GM23248 (cell line): ENCODE measurements around the gene CAMTA1. TPM values are rescaled to one million over a fixed set of nuclear protein-coding genes. Genes with fewer than 3 reads are reported as not detected.
"Not testable (repeated sequence)": the region's sequence is repeated elsewhere in the genome, so short reads cannot be mapped to it uniquely, and the experiment has no call there.

Experiments used
- DNase-seq: peaks from one replicate; pipeline ENCODE4 v3.0.0-alpha.2; 2015
- H2AFZ ChIP-seq: fragments of 200-600 bp; sonication (generic); 2 replicates; pipeline ENCODE4 v1.6.1; 2016; ENCODE audit warnings: antibody characterized with exemption
- H3F3A ChIP-seq: fragments of 200-600 bp; sonication (generic); 2 replicates; pipeline ENCODE4 v1.6.1; 2016; ENCODE audit warnings: mild to moderate bottlenecking, antibody characterized with exemption, mixed run types; ENCODE audit not compliant: insufficient read depth
- H3K27ac ChIP-seq: fragments of 200-600 bp; sonication (generic); 2 replicates; pipeline ENCODE4 v1.5.1; 2016; ENCODE audit warnings: mild to moderate bottlenecking
- H3K27me3 ChIP-seq: fragments of 200-600 bp; sonication (generic); replicated peaks from 2 replicates; pipeline ENCODE4 v1.6.1; 2016; ENCODE audit warnings: mild to moderate bottlenecking; ENCODE audit not compliant: insufficient read depth
- H3K36me3 ChIP-seq: fragments of 200-600 bp; sonication (generic); 2 replicates; pipeline ENCODE4 v1.6.1; 2016; ENCODE audit warnings: low read depth, mild to moderate bottlenecking
- H3K4me1 ChIP-seq: fragments of 200-600 bp; sonication (generic); 2 replicates; pipeline ENCODE4 v1.6.1; 2016; ENCODE audit warnings: mild to moderate bottlenecking; ENCODE audit not compliant: insufficient read depth
- H3K4me2 ChIP-seq: fragments of 200-600 bp; sonication (generic); one replicate; pipeline ENCODE4 v1.6.1; 2016; ENCODE audit warnings: mild to moderate bottlenecking; ENCODE audit not compliant: unreplicated experiment
- H3K4me3 ChIP-seq: fragments of 200-600 bp; sonication (generic); 2 replicates; pipeline ENCODE4 v1.5.1; 2016; ENCODE audit warnings: mild to moderate bottlenecking
- H3K79me2 ChIP-seq: fragments of 200-600 bp; sonication (generic); 2 replicates; pipeline ENCODE4 v1.6.1; 2016; ENCODE audit warnings: mild to moderate bottlenecking; ENCODE audit not compliant: insufficient read depth
- H3K9ac ChIP-seq: fragments of 200-600 bp; sonication (generic); 2 replicates; pipeline ENCODE4 v1.6.1; 2016; ENCODE audit warnings: mild to moderate bottlenecking
- H3K9me2 ChIP-seq: fragments of 200-600 bp; sonication (generic); 2 replicates; pipeline ENCODE4 v1.6.1; 2016; ENCODE audit warnings: mixed run types, mild to moderate bottlenecking, moderate library complexity; ENCODE audit not compliant: insufficient read depth
- H3K9me3 ChIP-seq: fragments of 200-600 bp; sonication (generic); one replicate; pipeline ENCODE4 v1.6.1; 2017; ENCODE audit warnings: low read depth
- H4K20me1 ChIP-seq: fragments of 200-600 bp; sonication (generic); 2 replicates; pipeline ENCODE4 v1.6.0; 2016; ENCODE audit not compliant: insufficient read depth
- EZH2 ChIP-seq: fragments of 200-600 bp; sonication (generic); IDR thresholded peaks from 2 replicates; pipeline ENCODE4 v1.6.1; 2018; ENCODE audit warnings: antibody characterized with exemption, mild to moderate bottlenecking; ENCODE audit not compliant: insufficient read depth, poor library complexity, severe bottlenecking
- EZH2phosphoT487 ChIP-seq: fragments of 200-600 bp; sonication (generic); IDR thresholded peaks from 2 replicates; pipeline ENCODE4 v1.6.1; 2018; ENCODE audit warnings: antibody characterized with exemption, moderate library complexity, mild to moderate bottlenecking, low read depth; ENCODE audit not compliant: insufficient read depth
- WGBS, 2 experiments: methylation state at CpG; one replicate each; pipeline ENCODE4 v1.1.6; 2015 to 2017; ENCODE audit warnings: low lambda C conversion rate in 2 of 2, low coverage in 1 of 2; ENCODE audit errors: missing lambda C conversion rate in 2 of 2; 5-methylcytosine and 5-hydroxymethylcytosine counted together
- in situ Hi-C: fragments of 300-500 bp; cut with MboI; formaldehyde crosslinking; loops from 2 replicates; pipeline ENCODE4 v1.15.0; 2020
- polyA plus RNA-seq: library from polyadenylated mRNA; unstranded; fragments of >200 nt; fragmentation: Nextera tagmentation; extraction: Ambion mirVana; gene quantifications from 2 replicates; pipeline ENCODE4 v1.2.1, GENCODE V29; 2016
- total RNA-seq: library from RNA; depleted of rRNA; stranded (reverse); fragments of >200 nt; shearing (Covaris generic); gene quantifications from 2 replicates; pipeline ENCODE4 v1.2.3, GENCODE V29; 2014

CAMTA1 gene
- total and polyA plus RNA-seq, 2 experiments from 2014 or later: 50.1 to 165 TPM

DNA sequence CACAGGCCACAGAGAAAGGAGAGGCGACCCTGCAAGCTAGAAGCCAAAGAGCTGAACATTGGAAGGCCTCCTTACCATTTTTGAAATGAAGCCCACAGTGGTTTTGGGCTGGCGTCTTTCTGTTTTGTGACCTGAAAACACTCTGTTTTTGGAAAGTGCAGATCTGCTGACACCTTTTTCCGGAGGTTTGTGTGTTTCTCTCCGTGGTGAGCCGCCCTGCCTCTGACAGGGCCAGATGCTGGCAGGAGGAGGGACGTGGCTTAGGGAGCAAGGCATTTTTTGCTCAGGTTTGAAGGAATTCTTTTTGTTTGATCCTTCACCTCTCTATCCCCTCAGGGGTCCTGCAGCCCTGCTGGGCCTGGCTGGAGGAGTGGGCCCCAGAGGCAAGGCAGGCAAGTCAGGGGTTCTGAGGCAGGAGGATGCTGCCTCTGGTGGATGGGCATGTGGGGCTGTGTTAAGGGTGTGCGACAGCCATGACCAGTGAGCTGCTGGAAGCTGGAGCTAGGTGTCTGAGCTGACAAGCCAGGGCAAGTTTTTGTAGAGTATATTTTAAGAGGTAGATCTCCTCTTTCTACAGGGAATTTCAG is 133.8 kb downstream of the CAMTA1 start:
- Histone ChIP-seq H4K20me1 (no peaks in the 10 kb centered on the region), H3K27ac (no peak overlapping the region), H3K9me3 (no peaks in the 10 kb centered on the region), H3K36me3 (no peaks in the 10 kb centered on the region), H3K79me2 (no peaks in the 10 kb centered on the region), H3K4me1 (no peaks in the 10 kb centered on the region; the same call in 1 of the 2 replicates), H3F3A (0 out of 2 replicates have a peak, but pooled peaks cover 3% of the 10 kb centered on the region), H3K4me2 (no peak overlapping the region), H3K9me2 (no peaks in the 10 kb centered on the region), H3K9ac (no peak overlapping the region), H2AFZ (0 out of 2 replicates have a peak overlapping the region, but pooled peaks have one; percentile 23), H3K27me3 (no peaks in the 10 kb centered on the region), H3K4me3 (no peak overlapping the region)
- TF ChIP-seq EZH2phosphoT487: no peak
- no peak for TF ChIP-seq EZH2
- in situ Hi-C loops: no loop called here
- no peak for DNase-seq
- 55 to 60% methylated on average over 7 of the region's 7 CpGs for WGBS, 2 experiments

DNA sequence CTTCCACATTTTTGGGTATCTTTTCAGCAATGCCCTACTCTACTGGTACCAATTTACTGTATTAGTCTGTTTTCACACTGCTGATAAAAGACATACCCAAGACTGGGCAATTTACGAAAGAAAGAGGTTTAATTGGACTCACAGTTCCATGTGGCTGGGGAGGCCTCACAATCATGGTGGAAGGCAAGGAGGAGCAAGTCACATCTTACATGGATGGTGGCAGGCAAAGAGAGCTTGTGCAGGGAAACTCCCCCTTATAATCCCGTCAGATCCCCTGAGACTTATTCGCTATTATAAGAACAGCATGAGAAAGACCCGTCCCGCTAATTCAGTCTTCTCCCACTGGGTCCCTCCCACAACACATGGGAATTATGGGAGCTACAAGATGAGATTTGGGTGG is 136.3 kb downstream of the CAMTA1 start:
- in situ Hi-C loops, H3K27ac ChIP-seq, H3K9me3 ChIP-seq: not testable (repeated sequence)

DNA sequence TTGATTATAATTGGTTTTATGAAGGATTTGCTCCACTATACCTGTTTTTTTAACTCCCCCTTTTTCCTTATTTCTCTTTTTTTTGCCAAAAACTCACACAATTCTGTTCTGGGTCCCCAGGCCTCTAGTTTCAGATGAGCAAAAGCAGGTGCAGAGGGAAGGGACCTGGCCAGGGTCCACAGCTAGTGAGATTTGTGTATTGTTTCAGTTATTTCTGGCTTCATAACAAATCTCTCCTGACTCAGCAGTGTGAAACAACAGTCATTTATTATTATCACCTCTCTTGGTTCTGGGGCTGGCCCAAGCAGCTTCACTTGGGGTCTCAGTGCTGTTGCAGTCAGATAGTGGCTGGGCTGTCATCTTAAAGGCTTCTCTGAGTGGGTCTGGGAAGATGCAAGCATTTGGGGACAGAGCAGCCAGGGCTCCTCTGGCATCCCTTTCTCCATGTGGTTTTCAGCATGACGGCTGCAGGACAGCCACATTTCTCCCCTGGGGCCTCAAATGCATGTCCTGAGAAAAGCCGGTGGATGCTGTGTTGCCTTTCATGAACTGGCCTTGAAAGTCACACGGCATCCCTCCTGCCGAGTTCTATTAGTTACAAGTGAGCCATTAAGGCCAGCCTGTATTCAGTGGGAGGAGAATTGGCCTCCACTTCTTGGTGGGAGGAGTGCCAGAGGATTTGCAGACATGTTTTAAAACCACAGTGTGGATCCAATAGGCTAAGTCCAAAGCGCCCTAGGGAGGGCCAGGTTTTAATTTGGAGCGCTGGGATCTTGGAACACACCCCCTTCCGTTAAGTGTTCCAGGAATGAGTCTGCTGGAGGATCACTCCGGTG is 137.1 kb downstream of the CAMTA1 start:
- no peak overlapping the region for H3K4me3 ChIP-seq
- peak overlapping the region; percentile 38 for H3K4me2 ChIP-seq
- no peaks in the 10 kb centered on the region for H3K36me3 ChIP-seq
- H3K9me3 ChIP-seq: no peaks in the 10 kb centered on the region
- H3F3A ChIP-seq: 0 out of 2 replicates have a peak, but pooled peaks cover 3% of the 10 kb centered on the region
- WGBS, 2 experiments: 4 to 6% methylated on average over 8 of the region's 8 CpGs
- no peak overlapping the region for H3K9ac ChIP-seq
- no peaks in the 10 kb centered on the region for H3K9me2 ChIP-seq
- in situ Hi-C loops: no loop called here
- no peak for TF ChIP-seq EZH2
- H3K27ac ChIP-seq: no peak overlapping the region
- no peak overlapping the region for H2AFZ ChIP-seq
- peak; percentile 76 for DNase-seq
- no peaks in the 10 kb centered on the region; the same call in 1 of the 2 replicates for H3K4me1 ChIP-seq
- no peaks in the 10 kb centered on the region for H3K79me2 ChIP-seq
- H3K27me3 ChIP-seq: 0 out of 2 replicates have a peak, but pooled peaks cover 4% of the 10 kb centered on the region
- no peaks in the 10 kb centered on the region for H4K20me1 ChIP-seq

More for the DNA sequence above, 136.3 kb downstream of the CAMTA1 start:
- not testable (repeated sequence) for H3K4me3 ChIP-seq, H3K4me2 ChIP-seq, H3K79me2 ChIP-seq, DNase-seq, H3K4me1 ChIP-seq, H3K9me2 ChIP-seq, H4K20me1 ChIP-seq, H3F3A ChIP-seq, H3K36me3 ChIP-seq, H3K27me3 ChIP-seq, H2AFZ ChIP-seq, H3K9ac ChIP-seq
- 89 to 94% methylated on average over 5 of the region's 5 CpGs for WGBS, 2 experiments

DNA sequence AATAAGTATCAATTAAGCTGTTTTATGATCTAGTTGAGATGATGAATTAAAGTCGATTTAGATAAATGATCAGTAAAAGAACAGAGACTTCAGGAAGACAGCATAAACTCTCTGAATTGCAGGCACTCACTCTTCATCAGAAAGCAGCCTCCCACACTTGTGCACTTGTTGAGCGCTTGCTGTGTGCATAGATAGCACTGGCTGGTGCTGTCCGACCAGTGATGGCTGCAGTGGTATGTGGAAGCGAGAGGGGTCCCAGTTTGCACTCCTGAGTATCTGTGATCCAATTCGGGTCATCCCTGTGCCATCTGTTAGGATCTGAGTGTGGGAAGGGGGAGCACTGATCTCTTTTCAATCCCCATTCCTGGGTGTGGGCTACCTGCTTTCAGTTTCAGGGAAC is 137.8 kb downstream of the CAMTA1 start:
- H3K27me3 ChIP-seq: 0 out of 2 replicates have a peak, but pooled peaks cover 4% of the 10 kb centered on the region
- peak overlapping the region; percentile 38 for H3K4me2 ChIP-seq
- TF ChIP-seq EZH2 (no peak), EZH2phosphoT487 (no peak)
- H3F3A ChIP-seq: 0 out of 2 replicates have a peak, but pooled peaks cover 1% of the 10 kb centered on the region
- no peaks in the 10 kb centered on the region for H3K9me3 ChIP-seq
- no peaks in the 10 kb centered on the region for H4K20me1 ChIP-seq
- 57 to 68% methylated on average over 5 of the region's 5 CpGs for WGBS, 2 experiments
- H3K27ac ChIP-seq: no peak overlapping the region
- DNase-seq: no peak
- H3K4me3 ChIP-seq: no peak overlapping the region
- in situ Hi-C loops: no loop called here
- H3K9me2 ChIP-seq: no peaks in the 10 kb centered on the region
- H3K9ac ChIP-seq: no peak overlapping the region
- H3K79me2 ChIP-seq: no peaks in the 10 kb centered on the region
- H3K4me1 ChIP-seq: no peaks in the 10 kb centered on the region; the same call in 1 of the 2 replicates
- no peaks in the 10 kb centered on the region for H3K36me3 ChIP-seq
- no peak overlapping the region for H2AFZ ChIP-seq
